ENCODE results near the gene PDLIM7. TPM values are rescaled to one million over a fixed set of nuclear protein-coding genes. Genes with fewer than 3 reads are reported as not detected.

The PDLIM7 gene
- total and polyA plus RNA-seq, 2 of the 4 experiments (the other 2 are of a cell fraction), result 70.4 to 534 TPM

DNA sequence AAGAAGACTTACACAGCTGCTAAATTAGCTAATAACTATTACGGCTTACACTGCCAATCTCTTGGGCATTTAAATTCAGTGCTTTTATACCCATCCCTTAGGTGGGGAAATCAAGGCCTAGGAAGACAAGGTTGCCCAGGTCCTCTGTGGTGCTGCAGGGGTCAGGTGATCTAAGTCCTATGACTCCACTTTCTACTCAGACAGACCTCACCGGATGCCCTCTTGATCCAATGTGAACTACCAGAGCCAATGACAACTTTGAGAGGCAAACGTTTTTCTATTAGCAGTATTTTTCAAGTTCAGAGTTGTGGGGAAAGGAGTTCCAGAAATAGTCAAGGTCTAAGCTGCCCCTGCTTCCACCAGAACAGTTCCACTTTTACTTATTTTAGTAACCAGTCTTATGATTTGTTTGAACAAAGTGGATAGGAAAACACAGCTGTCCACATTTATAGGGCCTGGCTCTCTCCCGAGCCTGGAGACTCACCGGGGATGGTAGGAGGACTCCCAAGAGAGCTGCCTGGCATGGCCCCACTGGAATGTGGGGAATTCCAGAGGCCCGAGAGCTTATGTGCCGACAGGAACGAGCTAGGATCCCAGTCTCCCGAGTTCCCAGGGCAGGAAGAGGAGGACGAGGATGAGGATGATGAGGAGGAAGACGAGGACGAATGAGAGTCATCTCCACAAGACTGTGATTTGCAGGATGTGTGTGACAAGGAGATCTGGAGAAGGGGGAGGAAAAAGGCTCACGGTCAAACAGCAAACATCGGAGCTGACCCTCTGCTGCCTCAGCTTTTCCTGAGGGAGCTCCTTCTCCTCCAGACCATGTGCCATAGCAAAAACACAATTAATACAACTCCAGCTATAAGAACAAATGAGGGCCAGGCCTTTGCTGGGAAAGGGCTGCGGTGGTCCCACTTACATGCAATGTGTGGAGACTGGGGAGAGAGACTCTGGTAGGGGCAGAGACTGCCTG lies 40.3 kb upstream of the PDLIM7 start:
- CTCF ChIA-PET, result interaction anchor here (0.6 to 1.8 kb wide), 4 partner anchors 8 to 623 kb away, joined by 3 to 10 read pairs (median 6); no protein-coding TSS in a partner anchor
- Histone ChIP-seq H3K79me1 (ENCODE audit: low read depth in 1 of 2, low read length in 2 of 2) (peaks cover 47 to 76% of the 10 kb centered on the region in 2 experiments), H2BK120ac (ENCODE audit: low read depth, low read length) (peak overlapping the region; percentile 91), H3K14ac (replicated peaks; ENCODE audit: low read depth, low read length) (peak overlapping the region; percentile 70), H3K27me3 (ENCODE audit: control insufficient read depth, insufficient read depth, low read length) (no peaks in the 10 kb centered on the region), H3K9me3 (ENCODE audit: control insufficient read depth, insufficient read depth, low read length) (no peaks in the 10 kb centered on the region), H4K5ac (ENCODE audit: low read depth, low read length) (peak overlapping the region; percentile 95), H2BK5ac (ENCODE audit: low read depth, low read length, poor library complexity, severe bottlenecking) (peak overlapping the region; percentile 90), H2AK5ac (ENCODE audit: low read depth, low read length) (peak overlapping the region; percentile 97), H3K23ac (ENCODE audit: low read depth, low read length) (peak overlapping the region; percentile 95), H4K20me1 (ENCODE audit: insufficient read depth, low read length) (peaks cover 30% of the 10 kb centered on the region), H3K56ac (ENCODE audit: extremely low read depth, insufficient read depth, low read length) (peak overlapping the region; percentile 30; the same call in 1 of the 2 replicates), H3K4me3 (ENCODE audit: insufficient read depth, low read depth, low read length) (no peak overlapping the region), H2AK9ac (replicated peaks; ENCODE audit: low read depth, low read length, poor library complexity) (peak overlapping the region; percentile 62), H4K8ac (ENCODE audit: low read depth in 2 of 2, low read length in 2 of 2) (peak overlapping the region; percentile 8 to 94; a peak in 3 of 4 replicates), H3K4me1 (ENCODE audit: control insufficient read depth, insufficient read depth, low read length) (peaks cover 30% of the 10 kb centered on the region), H3K9me1 (ENCODE audit: insufficient read depth, low read length) (peaks cover 29% of the 10 kb centered on the region), H3K9ac (ENCODE audit: low read depth, low read length) (peak overlapping the region; percentile 37), H2BK15ac (ENCODE audit: low read depth, low read length) (peak overlapping the region; percentile 49; the same call in 1 of the 3 replicates), H2BK20ac (ENCODE audit: low read depth, low read length) (peak overlapping the region; percentile 80), H3K4me2 (ENCODE audit: low read depth, low read length) (peak overlapping the region; percentile 84), H3K4ac (ENCODE audit: low read depth, low read length) (peak overlapping the region; percentile 91), H3K27ac (ENCODE audit: insufficient read depth, low read length) (peak overlapping the region; percentile 89), H3K18ac (ENCODE audit: low read depth, low read length) (peak overlapping the region; percentile 76), H4K91ac (ENCODE audit: insufficient read depth, low read depth, low read length) (peak overlapping the region; percentile 75), H2AFZ (replicated peaks; ENCODE audit: low read length, poor library complexity) (peak overlapping the region; percentile 44), H3K36me3 (ENCODE audit: control insufficient read depth, insufficient read depth, low read length) (peaks cover 44% of the 10 kb centered on the region)
- in situ Hi-C loops (cut with MboI; ENCODE audit: low sequenced_read_pairs), result no loop called here
- TF ChIP-seq, protein P1, sequence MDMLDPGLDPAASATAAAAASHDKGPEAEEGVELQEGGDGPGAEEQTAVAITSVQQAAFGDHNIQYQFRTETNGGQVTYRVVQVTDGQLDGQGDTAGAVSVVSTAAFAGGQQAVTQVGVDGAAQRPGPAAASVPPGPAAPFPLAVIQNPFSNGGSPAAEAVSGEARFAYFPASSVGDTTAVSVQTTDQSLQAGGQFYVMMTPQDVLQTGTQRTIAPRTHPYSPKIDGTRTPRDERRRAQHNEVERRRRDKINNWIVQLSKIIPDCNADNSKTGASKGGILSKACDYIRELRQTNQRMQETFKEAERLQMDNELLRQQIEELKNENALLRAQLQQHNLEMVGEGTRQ (IDR thresholded peaks at IDR 0.05; ENCODE audit: low read depth, low read length), result peak; percentile 33; the same call in 1 of the 2 replicates
- TF ChIP-seq CHD1 (IDR thresholded peaks at IDR 0.05; ENCODE audit: low read depth, low read length), result no peak
- TF ChIP-seq MAZ (IDR thresholded peaks at IDR 0.05; ENCODE audit: borderline replicate concordance, low read depth, low read length), result peak; percentile 14; the same call in 1 of the 2 replicates
- 0 out of 2 replicates have a peak, but pooled peaks have one; percentile 16 for TF ChIP-seq MXI1 (IDR thresholded peaks at IDR 0.05; ENCODE audit: borderline replicate concordance, low read depth, low read length)
- POLR2A ChIA-PET (ENCODE audit: unreplicated experiment), result no interaction called here
- DNase-seq (peak; percentile 95), ATAC-seq (ENCODE audit: low read depth) (peak; percentile 93)
- BruUV-seq (replicated peaks), result no TSS peak
- dilution Hi-C loops (cut with HindIII; ENCODE audit: low sequenced_read_pairs, unreplicated experiment), result no loop called here
- intact Hi-C loops (cut with micrococcal nuclease), result no loop called here
- no CpG with 5 or more reads among the region's 15 CpGs for WGBS, 2 experiments (ENCODE audit: extremely low coverage in 2 of 2, insufficient read length in 1 of 2)

All from IMR-90 (cell line).